Stimulated activated memory B cell treated with anti-CD40 and anti-IgM and Interleukin-4, amounts not matched to agents 10 μg/mL and 1 μg/mL and 100 μg/mL, for 72 hours (primary cell): ENCODE results near the gene MAPK8IP2.

ENCODE experiments used
- ATAC-seq: fragments of 150-1000 bp; cut with Tn5 transposase; 2 replicates; pipeline ENCODE4 v1.10.0; 2021
- H3K27ac Mint-ChIP-seq: one replicate; pipeline ENCODE4 v1.8.0; 2022; ENCODE audit warnings: mild to moderate bottlenecking, mixed read lengths
- H3K27me3 Mint-ChIP-seq: one replicate; pipeline ENCODE4 v1.8.0; 2022; ENCODE audit warnings: mixed read lengths
- H3K36me3 Mint-ChIP-seq: one replicate; pipeline ENCODE4 v1.8.0; 2022; ENCODE audit warnings: mixed read lengths
- H3K4me1 Mint-ChIP-seq: one replicate; pipeline ENCODE4 v1.8.0; 2022; ENCODE audit warnings: mixed read lengths
- H3K4me3 Mint-ChIP-seq: one replicate; pipeline ENCODE4 v1.8.0; 2022; ENCODE audit warnings: mild to moderate bottlenecking, moderate library complexity, mixed read lengths
- H3K9me3 Mint-ChIP-seq: one replicate; pipeline ENCODE4 v1.8.0; 2022; ENCODE audit warnings: mixed read lengths

Gene MAPK8IP2

GRCh38 chr22:50571264-50572175 is 29.1 kb upstream of the MAPK8IP2 start:
- Mint-ChIP-seq H3K9me3 (no peaks in the 10 kb centered on the region), H3K4me3 (no peak overlapping the region), H3K27me3 (no peaks in the 10 kb centered on the region), H3K27ac (no peak overlapping the region), H3K4me1 (peaks cover 22% of the 10 kb centered on the region), H3K36me3 (peaks cover 66% of the 10 kb centered on the region)
- ATAC-seq = no peak

DNA sequence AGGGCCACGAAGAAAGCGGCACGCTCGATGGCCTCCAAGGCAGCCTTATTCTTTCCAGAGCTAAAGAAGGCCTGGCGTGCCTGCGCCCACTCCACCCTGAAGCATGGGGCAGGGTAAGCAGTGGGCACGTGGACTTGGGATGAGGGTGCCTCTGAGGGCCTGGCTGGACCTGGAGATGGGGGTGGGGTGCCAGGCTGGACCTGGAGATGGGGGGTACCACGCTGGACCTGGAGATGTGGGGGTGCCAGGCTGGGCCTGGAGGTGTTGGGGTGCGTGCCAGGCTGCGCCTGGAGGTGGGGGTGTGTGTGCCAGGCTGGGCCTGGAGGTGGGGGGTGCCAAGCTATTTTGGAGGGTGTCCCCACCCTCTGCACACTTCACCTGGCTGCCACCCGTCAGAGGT is 27.6 kb upstream of the MAPK8IP2 start:
- ATAC-seq = no peak
- H3K27ac Mint-ChIP-seq = no peak overlapping the region
- H3K27me3 Mint-ChIP-seq = no peaks in the 10 kb centered on the region
- H3K9me3 Mint-ChIP-seq = no peaks in the 10 kb centered on the region
- peaks cover 74% of the 10 kb centered on the region for H3K36me3 Mint-ChIP-seq
- no peak overlapping the region for H3K4me3 Mint-ChIP-seq
- peaks cover 22% of the 10 kb centered on the region for H3K4me1 Mint-ChIP-seq

DNA sequence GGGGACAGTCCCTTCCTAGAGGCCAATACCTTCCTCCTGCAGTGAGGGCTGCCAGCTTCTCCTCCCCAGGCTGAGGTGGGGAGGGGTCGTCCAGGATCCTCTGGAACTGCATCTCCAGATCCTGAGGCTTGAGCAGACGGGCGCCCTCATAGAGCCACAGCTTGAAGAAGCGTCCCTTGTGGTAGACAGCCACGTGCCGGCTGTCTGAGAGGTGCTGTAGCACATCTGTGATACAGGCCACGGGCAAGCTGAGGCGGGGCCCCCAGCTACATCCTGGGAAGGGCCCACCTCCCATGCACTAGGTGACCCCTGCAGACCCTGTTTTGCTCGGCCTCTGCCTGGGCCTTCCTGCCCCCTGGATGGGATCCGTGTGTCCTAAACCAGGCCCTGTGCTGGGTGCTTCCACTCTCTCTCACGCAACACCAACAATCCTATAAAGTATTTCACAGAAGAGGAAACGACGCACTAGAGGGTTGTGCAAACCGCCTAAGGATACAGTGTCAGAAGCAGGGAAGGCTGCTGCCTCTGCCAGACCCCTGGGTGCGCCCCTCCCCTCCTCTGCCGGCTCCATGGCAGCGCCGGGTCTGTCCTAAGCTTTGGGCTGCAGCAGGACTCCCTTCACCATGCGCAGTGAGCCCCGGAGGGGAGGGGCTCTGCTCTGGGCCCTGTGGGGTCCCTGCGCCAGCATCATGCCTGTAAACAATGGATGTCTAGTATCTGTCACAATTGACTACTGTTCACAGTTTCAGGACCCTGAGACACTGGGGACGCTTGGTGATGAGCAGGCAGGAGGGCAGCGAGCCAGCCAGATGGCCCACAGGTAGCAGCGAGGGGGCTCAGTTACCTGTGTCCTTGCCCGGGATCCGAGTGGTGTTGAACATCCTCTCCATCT is 26.9 kb upstream of the MAPK8IP2 start:
- Mint-ChIP-seq H3K27me3 (no peaks in the 10 kb centered on the region), H3K9me3 (no peaks in the 10 kb centered on the region), H3K36me3 (peaks cover 71% of the 10 kb centered on the region), H3K4me1 (peaks cover 22% of the 10 kb centered on the region), H3K27ac (no peak overlapping the region), H3K4me3 (no peak overlapping the region)
- no peak for ATAC-seq

GRCh38 chr22:50574383-50574755 is 26.2 kb upstream of the MAPK8IP2 start:
- no peak for ATAC-seq
- Mint-ChIP-seq H3K4me3 (no peak overlapping the region), H3K27ac (no peak overlapping the region), H3K27me3 (no peaks in the 10 kb centered on the region), H3K9me3 (no peaks in the 10 kb centered on the region), H3K4me1 (peaks cover 22% of the 10 kb centered on the region), H3K36me3 (peaks cover 71% of the 10 kb centered on the region)

GRCh38 chr22:50575426-50575941 is 25.1 kb upstream of the MAPK8IP2 start:
- Mint-ChIP-seq H3K9me3 (no peaks in the 10 kb centered on the region), H3K36me3 (peaks cover 71% of the 10 kb centered on the region)
- ATAC-seq = no peak

DNA sequence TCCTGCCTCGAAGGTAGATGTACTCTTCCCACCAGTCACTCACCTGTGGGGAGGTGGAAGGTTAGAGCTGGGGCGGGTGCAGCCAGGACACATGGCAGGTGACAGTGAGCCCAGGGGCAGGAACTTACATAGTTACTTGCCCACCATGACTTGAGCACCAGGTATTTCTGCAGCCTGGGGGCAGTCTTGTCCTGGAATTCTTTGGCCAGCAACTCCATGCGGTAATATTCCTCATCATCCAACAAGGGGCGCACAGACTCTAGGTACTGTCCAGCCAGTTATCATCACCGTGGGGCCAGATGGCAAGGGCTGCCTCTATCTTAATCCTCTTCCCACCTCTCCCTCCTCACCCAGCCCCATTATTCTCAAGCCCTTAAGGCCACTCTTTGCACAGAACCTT is 24.5 kb upstream of the MAPK8IP2 start:
- no peak for ATAC-seq
- no peaks in the 10 kb centered on the region for H3K9me3 Mint-ChIP-seq
- peaks cover 70% of the 10 kb centered on the region for H3K36me3 Mint-ChIP-seq
- no peak overlapping the region for H3K27ac Mint-ChIP-seq
- H3K4me1 Mint-ChIP-seq = peaks cover 22% of the 10 kb centered on the region
- H3K4me3 Mint-ChIP-seq = no peak overlapping the region
- H3K27me3 Mint-ChIP-seq = no peaks in the 10 kb centered on the region

More at GRCh38 chr22:50575426-50575941, 25.1 kb upstream of the MAPK8IP2 start:
- no peaks in the 10 kb centered on the region for H3K27me3 Mint-ChIP-seq
- H3K4me3 Mint-ChIP-seq = no peak overlapping the region
- peaks cover 22% of the 10 kb centered on the region for H3K4me1 Mint-ChIP-seq
- no peak overlapping the region for H3K27ac Mint-ChIP-seq

DNA sequence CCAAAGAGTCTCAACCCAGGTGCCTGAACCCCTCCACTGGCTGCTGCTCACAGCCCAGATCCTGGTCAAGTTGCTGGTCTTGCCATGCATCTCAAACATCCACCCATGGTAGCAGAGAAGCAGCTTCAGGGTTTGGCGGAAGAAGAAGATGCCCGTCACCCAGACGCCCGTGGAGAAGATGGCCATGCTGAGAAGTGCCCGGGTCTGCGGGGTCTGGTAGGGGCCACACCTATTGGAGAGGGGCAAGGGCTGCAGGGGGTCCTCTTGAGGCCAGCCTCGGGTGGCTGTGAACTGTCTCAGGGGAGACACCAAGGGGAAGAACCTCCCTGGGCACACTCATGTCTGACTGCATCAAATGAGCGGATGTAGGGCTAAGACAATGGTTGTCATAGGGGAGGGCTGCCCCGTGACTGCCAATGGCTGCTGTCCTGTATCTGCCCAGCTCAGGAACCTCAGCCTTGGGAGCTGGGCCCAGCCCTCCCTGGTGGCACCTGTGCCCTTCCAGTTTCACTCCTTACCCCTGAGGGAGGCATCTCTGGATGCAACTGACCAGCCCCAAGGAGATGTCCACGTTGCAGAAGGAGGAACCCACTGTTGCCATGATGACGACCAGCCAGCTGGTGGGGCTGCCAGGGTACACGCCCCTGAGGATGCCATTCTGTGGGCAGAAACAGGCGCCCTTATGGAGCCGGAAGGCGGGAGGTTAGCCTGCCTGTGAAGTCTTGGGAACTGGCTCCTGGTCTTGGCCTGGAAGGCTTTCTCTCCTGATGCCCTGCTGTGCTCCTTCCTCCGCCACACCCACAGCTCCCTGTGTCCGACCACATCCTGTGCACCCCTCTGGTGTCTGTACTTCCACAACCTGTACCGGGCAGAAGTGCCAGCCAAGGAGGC is 23.5 kb upstream of the MAPK8IP2 start:
- no peaks in the 10 kb centered on the region for H3K27me3 Mint-ChIP-seq
- peaks cover 30% of the 10 kb centered on the region for H3K4me1 Mint-ChIP-seq
- no peak for ATAC-seq
- no peak overlapping the region for H3K27ac Mint-ChIP-seq
- peaks cover 60% of the 10 kb centered on the region for H3K36me3 Mint-ChIP-seq
- H3K9me3 Mint-ChIP-seq = no peaks in the 10 kb centered on the region
- H3K4me3 Mint-ChIP-seq = no peak overlapping the region

DNA sequence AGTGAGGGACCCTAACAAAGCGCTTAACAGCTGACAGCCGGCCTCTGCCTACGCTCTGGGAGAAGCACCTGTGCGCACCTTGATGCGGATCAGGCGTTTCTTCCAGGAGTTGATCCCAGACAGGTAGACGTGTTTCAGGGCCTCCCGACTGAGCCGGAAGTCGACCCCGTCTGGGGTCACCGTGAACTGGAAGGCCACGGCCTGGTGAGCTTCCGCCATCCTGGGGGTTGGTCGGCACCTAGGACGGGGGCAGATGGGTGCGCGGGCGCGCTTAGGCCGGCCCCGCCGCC is 23.0 kb upstream of the MAPK8IP2 start:
- H3K4me1 Mint-ChIP-seq = peaks cover 26% of the 10 kb centered on the region
- no peak for ATAC-seq
- no peak overlapping the region for H3K4me3 Mint-ChIP-seq
- H3K27ac Mint-ChIP-seq = no peak overlapping the region
- no peaks in the 10 kb centered on the region for H3K9me3 Mint-ChIP-seq
- H3K27me3 Mint-ChIP-seq = no peaks in the 10 kb centered on the region
- H3K36me3 Mint-ChIP-seq = peaks cover 54% of the 10 kb centered on the region

DNA sequence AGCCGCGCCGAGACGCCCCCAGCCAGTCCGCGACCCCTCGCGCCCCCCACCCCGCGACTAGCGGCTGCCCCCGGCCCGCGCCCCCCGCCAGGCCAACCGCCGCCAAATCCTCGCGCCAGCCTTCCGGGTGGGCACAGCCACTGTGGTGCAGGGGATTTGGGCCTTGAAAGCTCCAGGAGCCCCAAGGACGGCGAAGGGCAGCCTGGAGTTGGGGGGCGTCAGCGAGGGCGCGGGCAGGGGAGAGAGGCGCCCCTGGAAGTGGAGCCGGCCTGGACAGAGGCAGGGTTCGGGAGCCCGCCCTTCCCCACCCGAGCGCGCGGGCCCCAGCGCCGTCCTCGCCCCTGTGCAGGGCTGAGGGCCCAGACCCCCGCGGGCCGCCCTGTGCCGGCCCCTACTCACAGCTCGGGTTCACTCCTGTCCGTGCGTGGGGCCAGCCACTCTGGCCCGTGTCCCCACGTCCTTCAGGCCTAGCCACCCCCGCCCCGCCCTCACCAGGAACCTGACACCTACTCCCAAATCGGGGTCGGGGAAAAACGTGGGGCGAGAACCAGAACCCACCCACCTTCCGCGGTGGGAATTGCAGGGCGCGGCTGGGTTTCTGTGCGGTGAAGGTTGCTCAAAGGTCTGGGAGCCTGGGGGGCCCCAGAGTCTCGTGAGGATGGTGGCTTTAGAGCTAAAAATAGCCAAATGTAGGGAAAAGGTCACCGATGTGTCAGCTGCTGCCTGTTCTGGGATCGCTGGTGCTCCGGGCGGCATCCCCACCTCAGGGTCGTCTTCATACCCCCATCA is 22.4 kb upstream of the MAPK8IP2 start, which contains the start of gene CPT1B:
Gene CPT1B (minus strand): TSS at position 441 of the 789 bp plus-strand sequence. CDS start 512 bp downstream, outside the sequence.
- no peak for ATAC-seq

GRCh38 chr22:50578776-50579310 is 21.8 kb upstream of the MAPK8IP2 start:
- H3K9me3 Mint-ChIP-seq = no peaks in the 10 kb centered on the region
- no peak for ATAC-seq
- no peak overlapping the region for H3K27ac Mint-ChIP-seq
- H3K4me3 Mint-ChIP-seq = no peak overlapping the region
- H3K4me1 Mint-ChIP-seq = peaks cover 29% of the 10 kb centered on the region
- H3K36me3 Mint-ChIP-seq = peaks cover 49% of the 10 kb centered on the region
- H3K27me3 Mint-ChIP-seq = no peaks in the 10 kb centered on the region

More for the DNA sequence above, 22.4 kb upstream of the MAPK8IP2 start, which contains the start of gene CPT1B:
- H3K9me3 Mint-ChIP-seq = no peaks in the 10 kb centered on the region
- no peaks in the 10 kb centered on the region for H3K27me3 Mint-ChIP-seq
- H3K27ac Mint-ChIP-seq = no peak within 1 kb of the TSS
- H3K4me1 Mint-ChIP-seq = peaks cover 23% of the 10 kb centered on the region
- peaks cover 49% of the 10 kb centered on the region for H3K36me3 Mint-ChIP-seq
- no peak within 1 kb of the TSS for H3K4me3 Mint-ChIP-seq

- H3K27ac Mint-ChIP-seq = no peak overlapping the region
- no peak for ATAC-seq
- no peak overlapping the region for H3K4me3 Mint-ChIP-seq
- peaks cover 29% of the 10 kb centered on the region for H3K4me1 Mint-ChIP-seq
- no peaks in the 10 kb centered on the region for H3K27me3 Mint-ChIP-seq
- no peaks in the 10 kb centered on the region for H3K9me3 Mint-ChIP-seq
- H3K36me3 Mint-ChIP-seq = peaks cover 49% of the 10 kb centered on the region
Observed at GRCh38 chr22:50579752-50580151, 20.8 kb upstream of the MAPK8IP2 start.

DNA sequence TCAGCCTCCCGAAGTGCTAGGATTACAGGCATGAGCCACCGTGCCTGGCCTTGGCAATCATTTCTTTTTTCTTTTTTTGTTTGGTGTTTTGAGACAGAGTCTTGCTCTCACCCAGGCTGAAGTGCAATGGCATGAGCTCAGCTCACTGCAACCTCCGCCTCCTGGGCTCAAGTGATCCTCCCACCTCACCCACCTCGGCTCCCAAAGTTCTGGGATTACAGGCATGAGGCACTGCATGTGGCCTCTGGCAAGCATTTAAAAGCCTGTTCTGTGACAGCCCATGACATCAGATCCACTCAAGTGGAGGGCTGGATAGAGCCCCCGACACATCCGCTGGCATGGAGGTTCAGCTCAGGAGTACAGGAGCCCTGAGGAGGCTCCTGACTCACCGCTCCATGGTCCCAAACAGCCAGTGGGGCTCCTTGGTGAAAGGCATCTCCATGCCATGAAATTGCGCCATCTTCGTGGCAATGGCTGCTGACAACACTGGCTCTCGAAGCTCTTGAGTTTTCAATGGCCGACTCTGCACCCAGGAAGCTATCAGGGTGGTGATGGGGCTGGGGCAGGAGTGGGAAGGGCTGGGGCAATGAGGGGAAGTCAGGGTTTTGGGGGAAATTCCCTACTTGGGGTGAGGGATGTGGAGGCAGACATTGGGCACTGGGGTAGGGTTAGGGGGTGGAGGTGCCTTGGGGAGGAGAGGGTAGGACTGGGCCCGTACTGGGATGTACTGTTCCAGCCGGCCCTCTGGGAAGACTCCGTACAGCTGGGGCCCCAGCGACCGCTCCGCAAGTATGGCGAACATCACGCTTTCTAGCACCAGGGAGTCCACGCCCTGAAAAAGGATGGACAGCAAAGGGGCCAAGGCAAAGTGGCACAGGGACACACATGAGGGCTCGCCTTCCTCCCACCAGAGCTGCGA is 19.3 kb upstream of the MAPK8IP2 start:
- Mint-ChIP-seq H3K27me3 (no peaks in the 10 kb centered on the region), H3K27ac (peak overlapping the region; percentile 98), H3K9me3 (no peaks in the 10 kb centered on the region), H3K4me3 (peak overlapping the region; percentile 93), H3K4me1 (peaks cover 29% of the 10 kb centered on the region), H3K36me3 (peaks cover 35% of the 10 kb centered on the region)
- no peak for ATAC-seq

DNA sequence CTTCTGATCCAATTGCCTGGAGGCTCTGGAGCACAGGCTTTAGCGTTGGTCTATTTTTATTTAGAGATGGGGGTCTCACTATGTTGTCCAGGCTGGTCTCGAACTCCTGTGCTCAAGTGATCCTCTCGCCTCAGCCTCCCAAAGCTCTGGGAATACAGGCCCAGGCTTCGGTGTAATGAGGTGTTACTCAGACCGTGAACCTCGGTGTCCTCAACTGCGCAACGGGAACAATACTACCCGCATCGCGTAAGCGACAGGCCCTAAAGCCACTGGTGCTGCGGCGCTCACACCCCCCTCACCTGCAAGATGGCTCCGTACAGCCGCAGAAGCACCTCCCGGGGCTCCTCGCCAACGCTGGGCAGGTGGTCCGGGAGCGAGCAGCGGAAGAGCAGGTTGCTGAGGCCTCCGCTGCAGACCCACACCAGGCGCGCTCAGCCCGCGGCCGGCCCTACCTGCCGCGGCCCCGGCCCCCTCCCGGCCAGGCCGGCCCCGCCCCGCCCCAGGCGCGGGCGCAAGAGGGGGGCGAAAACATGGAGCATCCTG is 18.6 kb upstream of the MAPK8IP2 start:
- H3K9me3 Mint-ChIP-seq = no peaks in the 10 kb centered on the region
- peak overlapping the region; percentile 93 for H3K4me3 Mint-ChIP-seq
- peaks cover 29% of the 10 kb centered on the region for H3K4me1 Mint-ChIP-seq
- peaks cover 28% of the 10 kb centered on the region for H3K36me3 Mint-ChIP-seq
- peak overlapping the region; percentile 98 for H3K27ac Mint-ChIP-seq
- no peak for ATAC-seq
- H3K27me3 Mint-ChIP-seq = no peaks in the 10 kb centered on the region
